ENCODE results near the gene IL17REL. TPM values are rescaled to one million over a fixed set of nuclear protein-coding genes. Genes with fewer than 3 reads are reported as not detected.

The IL17REL gene
- total and polyA plus RNA-seq, 2 of the 13 experiments (the other 11 are each of a cell fraction or from before 2014, with no cell fraction given), result not detected

GRCh38 chr22:50014053-50014501 is 1.5 kb upstream of the IL17REL start (continued):
- TF ChIP-seq ZNF747 (CRISPR knock-in tag; IDR thresholded peaks at IDR 0.05; ENCODE audit: borderline replicate concordance) (no peak), RNF219 (CRISPR knock-in tag; IDR thresholded peaks at IDR 0.05) (no peak), ZBTB49 (CRISPR knock-in tag; IDR thresholded peaks at IDR 0.05; ENCODE audit: borderline replicate concordance) (no peak), ZNF749 (CRISPR knock-in tag; IDR thresholded peaks at IDR 0.05; ENCODE audit: borderline replicate concordance) (no peak), ZKSCAN8 (CRISPR knock-in tag; IDR thresholded peaks at IDR 0.05; ENCODE audit: borderline replicate concordance) (no peak), ZBTB43 (CRISPR knock-in tag; conservative IDR thresholded peaks at IDR 0.05) (no peak), TMF1 (CRISPR knock-in tag; IDR thresholded peaks at IDR 0.05; ENCODE audit: low read depth) (no peak), ZBTB10 (CRISPR knock-in tag; IDR thresholded peaks at IDR 0.05; ENCODE audit: borderline replicate concordance) (no peak)

All from HepG2 (cell line).